Measurements from ENCODE around the gene WDR73.

The WDR73 gene

GRCh38 chr15:84653910-84654688, at the start of gene WDR73:
WDR73 (minus strand) TSS chr15:84654283; CDS start chr15:84654274, 9 bp downstream.
- H3K27ac ChIP-seq: peak within 1 kb of the TSS; percentile 95
- no peak for TF ChIP-seq ZFX (IDR thresholded peaks at IDR 0.05; ENCODE audit: borderline replicate concordance)
- TF ChIP-seq, protein P1, sequence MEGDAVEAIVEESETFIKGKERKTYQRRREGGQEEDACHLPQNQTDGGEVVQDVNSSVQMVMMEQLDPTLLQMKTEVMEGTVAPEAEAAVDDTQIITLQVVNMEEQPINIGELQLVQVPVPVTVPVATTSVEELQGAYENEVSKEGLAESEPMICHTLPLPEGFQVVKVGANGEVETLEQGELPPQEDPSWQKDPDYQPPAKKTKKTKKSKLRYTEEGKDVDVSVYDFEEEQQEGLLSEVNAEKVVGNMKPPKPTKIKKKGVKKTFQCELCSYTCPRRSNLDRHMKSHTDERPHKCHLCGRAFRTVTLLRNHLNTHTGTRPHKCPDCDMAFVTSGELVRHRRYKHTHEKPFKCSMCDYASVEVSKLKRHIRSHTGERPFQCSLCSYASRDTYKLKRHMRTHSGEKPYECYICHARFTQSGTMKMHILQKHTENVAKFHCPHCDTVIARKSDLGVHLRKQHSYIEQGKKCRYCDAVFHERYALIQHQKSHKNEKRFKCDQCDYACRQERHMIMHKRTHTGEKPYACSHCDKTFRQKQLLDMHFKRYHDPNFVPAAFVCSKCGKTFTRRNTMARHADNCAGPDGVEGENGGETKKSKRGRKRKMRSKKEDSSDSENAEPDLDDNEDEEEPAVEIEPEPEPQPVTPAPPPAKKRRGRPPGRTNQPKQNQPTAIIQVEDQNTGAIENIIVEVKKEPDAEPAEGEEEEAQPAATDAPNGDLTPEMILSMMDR (IDR thresholded peaks at IDR 0.05): no peak

GRCh38 chr15:84703808-84704207, 49.7 kb upstream of the WDR73 start:
- TF ChIP-seq, protein P1 (IDR thresholded peaks at IDR 0.05): no peak

GRCh38 chr15:84702961-84703482, 48.9 kb upstream of the WDR73 start:
- peak overlapping the region; percentile 52 for H3K27ac ChIP-seq
- TF ChIP-seq, protein P1 (IDR thresholded peaks at IDR 0.05): no peak
- no peak for TF ChIP-seq ZFX (IDR thresholded peaks at IDR 0.05; ENCODE audit: borderline replicate concordance)

More at GRCh38 chr15:84703808-84704207, 49.7 kb upstream of the WDR73 start:
- H3K27ac ChIP-seq: peak overlapping the region; percentile 52

DNA sequence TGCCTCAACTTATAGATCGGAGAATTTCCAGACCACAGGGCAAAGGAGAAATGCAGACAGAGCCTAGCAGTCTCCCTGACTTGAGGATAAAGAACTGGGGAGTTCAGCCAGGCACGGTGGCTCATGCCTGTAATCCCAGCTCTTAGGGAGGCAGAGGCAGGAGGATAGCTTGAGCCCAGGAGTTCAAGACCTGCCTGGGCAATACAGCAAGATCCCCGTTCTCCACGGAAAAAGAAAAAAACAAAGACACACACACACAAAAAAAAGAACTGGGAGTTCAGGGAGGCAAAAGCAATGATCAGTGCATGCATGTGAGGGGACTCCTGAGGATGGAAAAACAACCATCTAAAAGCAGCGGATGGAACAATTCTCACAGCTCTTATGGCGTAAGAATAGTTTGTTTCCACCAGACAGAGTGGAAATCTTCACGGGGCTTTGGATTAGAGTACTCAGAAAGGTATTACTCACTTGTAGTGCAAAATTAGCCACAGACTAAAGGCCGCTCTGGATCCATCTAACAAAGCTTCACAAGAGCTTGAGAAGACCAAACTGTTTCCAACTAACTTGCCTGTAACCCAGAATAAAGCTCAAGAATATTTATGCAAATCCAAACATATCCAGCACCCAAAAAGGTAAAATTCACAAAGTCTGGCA, 45.6 kb upstream of the WDR73 start:
- TF ChIP-seq, protein P1 (IDR thresholded peaks at IDR 0.05): no peak
- no peak for TF ChIP-seq ZFX (IDR thresholded peaks at IDR 0.05; ENCODE audit: borderline replicate concordance)
- peak overlapping the region; percentile 46; the same call in 1 of the 2 replicates for H3K27ac ChIP-seq

- peak overlapping the region; percentile 46 for H3K27ac ChIP-seq
- TF ChIP-seq ZFX (IDR thresholded peaks at IDR 0.05; ENCODE audit: borderline replicate concordance): no peak
- TF ChIP-seq, protein P1 (IDR thresholded peaks at IDR 0.05): no peak
These were observed 43.3 kb upstream of the WDR73 start for GRCh38 chr15:84697236-84697990.

GRCh38 chr15:84696757-84697156, 42.7 kb upstream of the WDR73 start:
- H3K27ac ChIP-seq: peak overlapping the region; percentile 46
- TF ChIP-seq ZFX (IDR thresholded peaks at IDR 0.05; ENCODE audit: borderline replicate concordance): no peak
- TF ChIP-seq, protein P1 (IDR thresholded peaks at IDR 0.05): no peak

All from 22Rv1 (cell line).